Measurements from ENCODE around the gene C4orf36.
A peak's percentile ranks its signal among the peaks of the same experiment; 100 is the strongest.

C4orf36 gene

DNA sequence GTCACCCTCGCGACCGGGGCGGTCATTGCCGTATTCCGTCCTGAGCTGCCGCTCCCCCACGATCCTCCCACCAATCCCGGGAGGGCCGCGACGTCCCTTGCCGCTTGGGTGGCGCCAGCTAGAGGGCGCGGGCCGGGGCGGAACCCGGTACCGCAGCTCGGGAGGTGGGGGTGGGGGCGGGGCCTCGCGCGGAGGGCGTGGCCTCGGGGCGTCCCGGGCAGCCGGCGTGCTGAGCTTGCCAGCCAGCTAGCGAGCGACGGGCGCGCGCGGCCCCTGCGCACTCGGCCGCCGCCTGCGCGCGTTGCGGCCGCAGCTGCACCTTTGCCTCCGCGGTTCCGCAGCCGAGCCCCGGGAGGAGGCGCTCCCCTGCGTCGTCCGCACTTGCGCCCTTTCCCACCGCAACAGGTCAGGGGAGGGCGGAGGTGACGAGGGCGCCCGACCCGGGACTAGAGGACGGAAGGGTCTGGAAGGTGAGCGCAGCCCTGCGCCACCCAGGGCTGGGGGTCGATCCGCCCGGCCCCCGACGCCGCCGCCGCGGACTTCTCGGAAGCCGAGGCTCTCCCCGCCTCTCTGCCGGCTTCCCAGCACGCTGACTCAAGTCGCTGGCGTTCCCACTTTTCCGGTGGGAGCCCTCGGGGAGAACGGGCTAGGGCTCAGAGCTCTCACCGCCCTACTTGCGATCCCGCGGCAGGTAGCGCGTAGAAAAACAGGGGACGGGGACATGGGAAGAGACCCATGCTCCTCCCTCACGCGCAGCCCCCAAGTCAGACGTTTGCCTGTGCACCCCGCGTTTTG lies 42.7 kb upstream of the C4orf36 start, which contains the start of gene AFF1:
AFF1 (plus strand) TSS at position 241 of the 795 bp plus-strand sequence. CDS start 13,523 bp downstream, outside the sequence.
- FAIRE-seq (no peak), DNase-seq (ENCODE audit: insufficient read length, low spot score) (peak; percentile 84)
- TF ChIP-seq, protein P1, sequence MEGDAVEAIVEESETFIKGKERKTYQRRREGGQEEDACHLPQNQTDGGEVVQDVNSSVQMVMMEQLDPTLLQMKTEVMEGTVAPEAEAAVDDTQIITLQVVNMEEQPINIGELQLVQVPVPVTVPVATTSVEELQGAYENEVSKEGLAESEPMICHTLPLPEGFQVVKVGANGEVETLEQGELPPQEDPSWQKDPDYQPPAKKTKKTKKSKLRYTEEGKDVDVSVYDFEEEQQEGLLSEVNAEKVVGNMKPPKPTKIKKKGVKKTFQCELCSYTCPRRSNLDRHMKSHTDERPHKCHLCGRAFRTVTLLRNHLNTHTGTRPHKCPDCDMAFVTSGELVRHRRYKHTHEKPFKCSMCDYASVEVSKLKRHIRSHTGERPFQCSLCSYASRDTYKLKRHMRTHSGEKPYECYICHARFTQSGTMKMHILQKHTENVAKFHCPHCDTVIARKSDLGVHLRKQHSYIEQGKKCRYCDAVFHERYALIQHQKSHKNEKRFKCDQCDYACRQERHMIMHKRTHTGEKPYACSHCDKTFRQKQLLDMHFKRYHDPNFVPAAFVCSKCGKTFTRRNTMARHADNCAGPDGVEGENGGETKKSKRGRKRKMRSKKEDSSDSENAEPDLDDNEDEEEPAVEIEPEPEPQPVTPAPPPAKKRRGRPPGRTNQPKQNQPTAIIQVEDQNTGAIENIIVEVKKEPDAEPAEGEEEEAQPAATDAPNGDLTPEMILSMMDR (IDR thresholded peaks at IDR 0.05; ENCODE audit: insufficient read depth, missing control alignments) = peak; percentile 19

DNA sequence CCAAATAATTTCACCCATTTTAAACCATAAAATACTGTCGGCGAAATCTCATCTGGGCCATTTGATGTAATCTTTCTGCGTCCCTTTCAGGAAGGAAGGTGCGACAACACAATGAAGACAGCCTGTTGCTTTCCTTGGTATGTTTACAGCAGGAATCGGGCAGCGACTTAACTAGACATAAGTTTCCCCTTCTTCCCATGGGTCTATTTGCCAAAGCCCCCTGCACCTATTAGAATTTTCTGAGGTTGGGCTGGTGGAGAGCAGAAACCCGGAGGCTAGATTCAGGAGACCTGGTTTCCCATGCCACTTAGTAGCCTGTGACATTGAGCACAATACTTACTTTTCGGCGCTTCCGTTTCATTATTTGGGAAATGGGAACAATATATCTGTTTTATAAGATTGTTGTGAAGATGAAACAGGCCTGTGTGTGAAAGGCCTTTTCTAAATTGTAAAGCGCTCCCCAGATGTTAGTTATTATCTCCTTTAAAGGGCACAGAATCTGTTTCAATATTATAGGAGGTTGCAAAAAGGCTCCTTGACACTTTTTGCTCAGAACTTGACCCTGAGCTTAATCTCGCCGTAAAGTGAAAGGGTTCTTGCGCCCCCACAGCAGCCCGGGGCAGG lies 42.0 kb upstream of the C4orf36 start:
- no peak for DNase-seq (ENCODE audit: insufficient read length, low spot score)
- no peak for FAIRE-seq
- TF ChIP-seq, protein P1 (IDR thresholded peaks at IDR 0.05; ENCODE audit: insufficient read depth, missing control alignments) = no peak

DNA sequence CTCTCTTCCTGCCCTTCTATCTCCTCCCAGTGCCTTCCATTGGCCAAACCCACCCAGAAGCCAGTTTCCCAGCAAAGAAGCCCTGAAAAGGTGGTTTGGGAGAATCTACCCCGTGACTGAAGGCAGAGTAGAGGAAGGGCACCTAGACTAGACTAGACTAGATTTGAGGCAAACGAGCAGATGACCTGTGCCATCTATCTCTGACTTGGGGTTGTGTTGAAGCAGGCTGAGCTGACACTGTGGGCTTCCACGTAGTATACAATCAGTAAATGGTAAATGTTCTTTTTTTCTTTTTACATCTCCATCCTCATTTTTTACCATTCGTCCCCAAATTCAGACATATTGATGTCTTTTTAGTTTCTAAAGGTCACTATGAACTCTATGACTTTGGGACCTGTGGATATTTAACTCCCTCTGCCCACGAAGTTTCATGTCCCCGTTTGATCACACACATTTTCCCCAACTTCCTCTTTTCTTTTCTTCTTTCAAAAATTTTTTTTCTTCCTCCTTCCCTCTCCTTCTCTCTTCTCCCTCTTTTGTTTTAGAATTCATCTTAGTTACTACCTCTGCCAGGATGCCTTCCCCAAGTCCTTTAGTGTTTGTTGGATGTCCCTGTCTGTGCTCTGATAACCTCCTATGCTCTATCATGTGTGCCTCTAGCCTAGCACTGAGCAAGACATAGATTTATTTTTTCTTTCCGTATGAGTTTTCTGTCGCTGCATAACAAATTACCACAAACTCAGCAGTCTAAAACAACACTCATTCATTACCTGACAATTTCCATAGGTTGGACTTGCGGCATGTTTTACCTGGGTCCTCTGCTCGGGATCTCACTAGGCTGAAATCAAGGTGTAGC lies 36.4 kb upstream of the C4orf36 start:
- no peak for FAIRE-seq
- DNase-seq (ENCODE audit: insufficient read length, low spot score) = no peak
- TF ChIP-seq, protein P1 (IDR thresholded peaks at IDR 0.05; ENCODE audit: insufficient read depth, missing control alignments) = no peak

DNA sequence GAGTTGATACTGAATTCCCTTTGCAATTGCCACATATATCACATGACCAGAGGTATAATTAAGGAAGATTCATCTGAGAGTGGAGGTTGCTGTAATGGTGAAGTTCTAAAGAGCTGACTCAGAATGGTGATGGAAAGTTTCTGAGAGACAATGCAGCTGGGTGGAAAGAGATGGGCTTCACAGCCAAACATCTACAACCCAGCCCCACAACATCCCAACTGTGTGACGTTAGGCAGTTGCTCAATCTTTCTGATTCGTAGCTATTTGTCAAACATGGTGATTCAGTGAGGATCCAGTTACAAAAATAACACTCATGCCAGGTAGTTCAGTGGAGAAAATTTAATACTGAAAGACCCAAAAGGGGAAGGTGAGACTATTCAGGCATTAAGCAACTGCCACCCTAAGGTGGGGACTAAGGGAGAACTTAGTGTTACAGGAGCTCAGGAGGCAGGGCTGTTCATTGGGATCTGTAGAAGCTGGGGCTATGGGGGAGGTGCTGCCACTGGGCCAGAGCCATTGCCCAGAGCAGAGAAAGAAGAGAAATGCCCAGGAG lies 35.7 kb upstream of the C4orf36 start:
- no peak for FAIRE-seq
- TF ChIP-seq, protein P1 (IDR thresholded peaks at IDR 0.05; ENCODE audit: insufficient read depth, missing control alignments) = no peak
- no peak for DNase-seq (ENCODE audit: insufficient read length, low spot score)

DNA sequence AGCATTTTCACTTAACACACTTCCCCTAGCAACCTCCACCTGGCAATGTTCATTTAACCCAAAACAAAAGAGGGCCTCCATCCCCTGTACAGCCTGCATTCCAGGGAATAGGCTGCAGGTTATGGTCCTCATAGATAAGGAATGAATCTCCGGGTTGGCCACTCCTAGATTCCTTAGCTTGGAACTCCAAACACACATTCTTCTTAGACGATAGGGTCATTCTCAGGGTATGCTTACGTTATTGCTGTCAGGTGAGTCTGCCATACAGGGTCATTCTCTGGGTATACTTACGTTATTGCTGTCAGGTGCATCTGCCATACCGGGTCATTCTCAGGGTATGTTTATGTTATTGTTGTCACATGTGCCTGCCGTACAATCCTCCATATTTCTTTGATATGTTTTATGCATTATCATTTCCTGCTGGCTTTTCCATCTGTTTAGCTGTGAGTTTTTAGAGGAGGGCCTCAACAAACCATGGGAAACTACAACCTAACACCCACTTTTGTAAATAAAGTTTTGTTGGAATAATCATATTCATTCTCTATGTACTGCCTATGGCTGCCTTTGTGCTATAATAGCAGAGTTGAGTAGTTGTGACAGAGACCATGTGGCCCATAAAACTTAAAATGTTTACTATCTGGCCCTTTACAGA lies 34.3 kb upstream of the C4orf36 start:
- no peak for DNase-seq (ENCODE audit: insufficient read length, low spot score)
- TF ChIP-seq, protein P1 (IDR thresholded peaks at IDR 0.05; ENCODE audit: insufficient read depth, missing control alignments) = no peak
- no peak for FAIRE-seq

DNA sequence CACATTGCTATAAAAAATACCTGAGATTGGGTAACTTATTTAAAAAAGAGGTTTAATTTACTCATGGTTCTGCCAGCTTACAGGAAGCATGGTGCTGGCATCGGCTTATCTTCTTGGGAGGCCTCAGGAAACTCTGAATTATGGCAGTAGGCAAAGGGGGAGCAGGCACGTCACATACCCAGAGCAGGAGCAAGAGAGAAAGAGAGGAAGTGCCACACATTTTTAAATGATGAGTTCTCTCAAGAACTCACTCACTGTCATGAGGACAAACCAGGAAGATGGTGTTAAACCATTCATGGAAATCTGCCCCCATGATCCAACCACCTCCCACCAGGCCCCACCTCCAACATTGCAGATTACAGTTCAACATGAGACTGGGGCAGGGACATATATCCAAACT lies 32.6 kb upstream of the C4orf36 start:
- DNase-seq (ENCODE audit: insufficient read length, low spot score) (no peak), FAIRE-seq (no peak)
- TF ChIP-seq, protein P1 (IDR thresholded peaks at IDR 0.05; ENCODE audit: insufficient read depth, missing control alignments) = no peak

All from D721Med (cell line).